Measurements from ENCODE around the gene ATF5.
"Not testable (repeated sequence)": the region's sequence is repeated elsewhere in the genome, so short reads cannot be mapped to it uniquely, and the experiment has no call there.

Gene ATF5

DNA sequence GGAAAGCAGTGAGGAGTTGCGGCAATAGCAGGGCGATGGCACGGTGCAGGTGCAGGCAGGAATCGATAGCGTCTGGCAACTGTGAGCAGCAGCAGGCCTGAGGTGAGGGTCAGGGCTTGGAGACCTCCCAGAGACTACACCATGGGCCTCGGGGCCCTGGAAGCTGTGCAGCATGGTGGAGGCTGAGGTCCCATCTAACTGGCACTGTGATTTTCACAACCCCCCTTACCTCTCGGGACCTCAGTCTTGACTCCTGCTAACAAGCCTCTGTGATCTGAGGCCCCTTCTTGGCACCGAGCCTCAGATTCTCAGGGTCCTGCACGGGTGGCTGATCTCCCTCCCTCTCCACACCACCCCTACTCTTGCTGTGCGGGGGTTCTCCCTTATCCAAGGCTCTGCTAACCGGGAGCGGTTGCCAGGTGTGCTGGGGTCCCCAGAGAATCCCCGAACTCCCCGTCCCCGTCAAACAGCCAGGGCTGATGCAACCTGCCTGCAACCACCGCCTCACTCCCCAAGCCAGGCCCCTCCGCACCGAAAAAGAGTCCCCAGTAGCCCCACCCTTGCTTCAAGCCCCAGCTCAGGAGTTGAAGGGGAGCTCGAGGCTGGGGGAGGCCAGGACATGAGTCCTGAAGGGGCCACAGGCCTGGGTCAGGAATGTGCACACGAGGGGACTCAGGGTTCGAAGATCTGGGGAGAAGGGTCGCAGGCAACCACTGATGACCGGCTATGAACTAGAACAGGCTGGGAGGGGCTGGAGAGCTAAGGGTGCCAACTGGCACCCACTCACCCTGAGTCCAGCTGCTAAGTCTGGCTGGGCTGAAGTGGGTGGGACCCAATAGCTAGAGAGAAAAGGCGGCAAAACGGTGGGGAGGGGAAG, 4.8 kb upstream of the ATF5 start:
- DNase-seq, result no peak

DNA sequence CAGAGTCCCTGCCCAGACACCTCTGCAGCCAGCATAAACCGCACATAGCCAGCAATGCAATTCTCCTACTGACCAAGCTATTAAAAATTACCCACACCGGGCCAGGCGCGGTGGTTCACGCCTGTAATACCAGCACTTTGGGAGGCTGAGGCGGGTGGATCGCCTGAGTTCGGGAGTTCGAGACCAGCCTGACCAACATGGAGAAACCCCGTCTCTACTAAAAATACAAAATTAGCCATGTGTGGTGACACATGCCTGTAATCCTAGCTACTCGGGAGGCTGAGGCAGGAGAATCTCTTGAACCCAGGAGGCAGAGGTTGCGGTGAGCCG, 4.2 kb upstream of the ATF5 start:
- DNase-seq, result not testable (repeated sequence)

DNA sequence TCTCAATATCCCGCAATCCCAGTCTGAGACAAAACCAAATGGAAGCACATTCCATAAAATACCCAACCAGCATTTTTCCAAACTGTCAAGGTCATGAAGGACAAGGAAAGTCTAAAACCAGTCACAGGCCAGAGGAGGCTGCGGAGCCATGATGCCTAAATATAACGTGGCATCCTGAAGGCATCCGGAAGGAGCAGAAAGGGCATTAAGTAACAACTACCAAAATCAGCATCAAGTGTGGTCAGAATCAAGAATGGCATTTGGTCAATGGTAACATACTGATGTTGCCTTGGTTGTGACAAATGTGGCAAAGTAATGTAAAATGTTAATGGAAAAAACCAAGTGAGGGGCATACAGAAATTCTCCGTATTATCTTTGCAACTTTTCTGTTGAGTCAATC, 3.5 kb upstream of the ATF5 start:
- DNase-seq, result no peak

DNA sequence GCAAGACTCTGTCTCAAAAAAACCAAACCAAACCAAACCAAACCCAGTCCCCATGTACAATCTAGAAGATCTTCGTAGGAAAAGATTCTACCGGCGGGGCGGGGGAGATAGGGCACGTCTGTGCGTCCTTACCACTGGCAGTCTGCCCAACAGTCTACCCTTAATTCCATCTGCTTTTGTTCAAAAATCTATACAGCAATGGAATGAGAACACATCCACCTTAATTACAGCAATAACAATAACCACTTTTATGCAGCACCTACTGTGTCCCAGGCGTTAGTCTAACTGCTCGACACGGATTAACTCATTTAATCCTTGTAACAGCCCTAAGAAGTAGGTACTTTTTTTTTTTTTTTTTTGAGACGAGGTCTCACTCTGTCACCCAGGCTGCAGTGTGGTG, 2.5 kb upstream of the ATF5 start:
- DNase-seq, result no peak

DNA sequence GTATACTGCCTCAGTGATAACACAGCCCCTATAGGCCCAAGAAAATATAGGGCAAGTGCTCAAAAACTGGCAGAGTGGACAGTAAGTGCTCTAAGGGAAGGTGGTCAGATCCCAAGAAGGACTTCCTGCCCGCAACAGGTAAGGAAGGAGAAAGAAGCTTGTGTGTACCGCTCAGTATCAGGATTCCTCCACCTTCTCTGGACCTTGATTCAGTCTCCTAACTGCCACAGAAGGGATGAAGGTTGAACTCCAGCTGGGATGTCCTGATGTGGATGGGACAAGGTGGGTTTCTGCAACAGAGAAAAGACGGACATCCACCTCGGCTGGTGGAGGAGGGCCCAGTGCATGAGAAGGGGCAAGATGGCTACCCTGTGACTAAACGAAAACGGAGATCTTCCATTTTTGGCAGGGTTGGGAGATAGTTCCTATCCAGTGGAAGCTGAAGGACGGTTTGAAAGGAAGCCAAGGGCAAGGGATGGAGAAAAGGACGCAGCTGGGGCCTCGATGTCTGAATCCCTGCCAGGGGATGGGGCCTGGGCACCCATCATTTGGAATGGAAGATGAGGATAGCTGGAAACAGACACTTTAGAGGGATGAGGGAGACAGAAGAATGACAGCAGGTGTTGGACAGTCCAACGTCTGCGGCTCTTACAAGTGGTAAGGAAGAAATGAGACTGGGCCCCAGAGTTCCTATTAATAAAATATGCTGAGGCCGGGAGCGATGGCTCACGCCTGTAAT, 1.3 kb upstream of the ATF5 start:
- no peak for DNase-seq

DNA sequence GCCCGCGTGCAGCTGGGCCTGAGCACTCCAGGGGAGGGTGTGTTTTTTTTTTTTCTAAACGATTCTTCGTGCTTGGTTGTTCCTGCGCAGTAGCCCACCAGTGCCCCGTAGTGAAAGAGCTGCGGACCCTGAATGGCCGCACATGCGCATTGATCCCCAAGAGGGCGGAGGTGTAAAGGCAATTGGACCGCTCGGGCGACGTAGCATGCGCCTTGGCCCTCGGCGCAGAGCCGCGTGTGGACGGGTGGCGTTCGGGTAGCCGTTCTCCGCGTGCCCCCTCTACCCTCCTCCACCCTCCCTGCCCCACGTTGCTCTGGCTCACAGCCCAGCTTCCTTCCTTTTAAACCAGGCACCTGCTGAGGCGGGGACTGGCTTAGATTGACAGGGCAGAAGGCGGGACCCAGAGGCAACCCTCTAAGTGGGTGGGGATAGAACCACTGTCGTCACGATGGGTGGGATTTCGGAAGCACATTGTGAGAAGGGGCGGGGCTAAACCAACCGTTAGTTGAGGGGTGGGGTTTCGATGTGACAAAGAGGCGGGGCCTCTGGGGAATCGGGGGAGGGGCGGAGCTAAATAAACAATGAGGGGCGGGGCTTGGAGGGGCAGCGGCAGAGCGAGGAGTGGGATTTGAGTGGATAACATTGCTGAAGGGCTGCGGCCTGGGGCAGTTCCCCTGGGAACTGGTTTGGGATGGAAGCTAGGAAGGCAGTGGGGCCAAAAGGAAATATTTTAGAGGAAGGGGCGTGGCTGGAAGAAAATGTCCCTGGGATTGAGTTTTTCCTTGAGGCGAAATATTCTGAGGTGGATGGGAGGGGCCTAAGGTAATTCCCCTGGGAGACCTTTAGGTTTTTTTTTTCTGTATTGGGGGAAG, 842 bp downstream of the ATF5 start:
- DNase-seq, result peak; percentile 91

DNA sequence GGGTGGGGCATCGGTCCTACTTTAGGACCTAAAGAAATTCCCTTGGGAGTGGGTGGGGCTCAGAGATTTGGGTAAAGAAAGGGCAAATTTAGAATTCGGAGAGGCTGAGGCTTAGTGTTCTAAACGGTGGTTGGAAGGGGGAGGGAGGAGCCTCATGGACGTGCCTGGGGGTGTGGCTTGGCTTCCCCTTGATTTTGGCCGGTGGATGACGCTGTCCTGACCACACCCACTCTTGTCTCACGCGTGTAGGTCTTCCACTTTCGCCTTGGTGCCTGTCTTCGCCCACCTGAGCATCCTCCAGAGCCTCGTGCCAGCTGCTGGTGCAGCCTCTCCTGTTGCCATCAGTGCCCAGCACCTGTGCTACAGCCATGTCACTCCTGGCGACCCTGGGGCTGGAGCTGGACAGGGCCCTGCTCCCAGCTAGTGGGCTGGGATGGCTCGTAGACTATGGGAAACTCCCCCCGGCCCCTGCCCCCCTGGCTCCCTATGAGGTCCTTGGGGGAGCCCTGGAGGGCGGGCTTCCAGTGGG, 1.5 kb downstream of the ATF5 start:
- DNase-seq, result no peak

DNA sequence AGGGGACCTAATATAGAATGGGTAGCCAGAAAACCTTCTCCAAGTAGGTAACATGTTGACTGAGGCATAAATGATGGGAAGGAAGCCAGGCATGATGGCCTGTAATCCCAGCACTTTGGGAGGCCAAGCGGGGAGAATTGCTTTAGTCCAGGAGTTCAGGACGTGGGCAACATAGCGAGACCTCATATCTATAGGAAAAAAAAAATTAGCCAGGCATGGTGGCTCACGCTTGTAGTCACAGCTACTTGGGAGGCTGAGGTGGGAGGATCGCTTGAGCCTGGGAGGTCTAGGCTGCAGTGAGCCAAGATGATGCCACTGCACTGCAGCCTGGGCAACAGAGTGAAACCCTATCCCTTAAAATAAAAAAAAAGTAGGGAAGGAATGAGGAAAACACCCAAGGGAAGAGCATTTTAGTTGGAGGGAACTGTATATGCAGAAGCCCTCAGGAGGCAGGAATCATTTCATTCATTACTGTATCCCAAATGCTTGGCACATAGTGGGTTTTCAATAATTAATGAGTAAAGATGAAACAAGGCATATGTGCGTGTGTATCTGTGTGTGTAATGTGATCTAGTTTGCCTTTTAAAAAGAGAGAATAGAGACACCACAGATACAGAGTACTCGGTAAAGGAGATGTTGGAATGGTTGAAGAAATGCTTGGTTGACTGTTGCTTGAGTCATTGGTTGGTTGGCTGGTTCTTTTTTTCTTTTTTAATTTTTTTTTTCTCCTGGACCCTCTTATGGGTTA, 2.5 kb downstream of the ATF5 start:
- DNase-seq, result no peak

DNA sequence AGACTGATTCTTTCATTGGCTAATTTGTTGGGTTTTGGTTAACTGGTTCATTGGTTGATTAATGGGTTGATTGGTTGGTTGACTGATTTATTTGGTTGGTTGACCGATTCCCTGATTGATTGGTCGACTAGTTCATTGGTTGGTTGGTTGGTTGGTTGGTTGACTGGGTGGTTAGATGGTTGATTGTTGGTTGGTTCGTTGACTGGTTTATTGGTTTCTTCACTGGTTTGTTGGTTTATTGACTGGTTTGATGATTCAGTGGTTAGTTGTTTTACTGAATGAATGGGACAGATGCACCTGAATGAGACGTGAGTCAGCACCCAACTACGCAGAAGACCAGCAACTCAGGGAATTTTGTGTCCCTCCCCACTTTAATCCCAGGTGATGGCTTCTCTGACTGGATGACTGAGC, 3.0 kb downstream of the ATF5 start:
- DNase-seq, result no peak

DNA sequence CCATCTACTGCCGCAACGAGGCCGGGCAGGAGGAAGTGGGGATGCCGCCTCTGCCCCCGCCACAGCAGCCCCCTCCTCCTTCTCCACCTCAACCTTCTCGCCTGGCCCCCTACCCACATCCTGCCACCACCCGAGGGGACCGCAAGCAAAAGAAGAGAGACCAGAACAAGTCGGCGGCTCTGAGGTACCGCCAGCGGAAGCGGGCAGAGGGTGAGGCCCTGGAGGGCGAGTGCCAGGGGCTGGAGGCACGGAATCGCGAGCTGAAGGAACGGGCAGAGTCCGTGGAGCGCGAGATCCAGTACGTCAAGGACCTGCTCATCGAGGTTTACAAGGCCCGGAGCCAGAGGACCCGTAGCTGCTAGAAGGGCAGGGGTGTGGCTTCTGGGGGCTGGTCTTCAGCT, 3.7 kb downstream of the ATF5 start:
- peak; percentile 13 for DNase-seq

DNA sequence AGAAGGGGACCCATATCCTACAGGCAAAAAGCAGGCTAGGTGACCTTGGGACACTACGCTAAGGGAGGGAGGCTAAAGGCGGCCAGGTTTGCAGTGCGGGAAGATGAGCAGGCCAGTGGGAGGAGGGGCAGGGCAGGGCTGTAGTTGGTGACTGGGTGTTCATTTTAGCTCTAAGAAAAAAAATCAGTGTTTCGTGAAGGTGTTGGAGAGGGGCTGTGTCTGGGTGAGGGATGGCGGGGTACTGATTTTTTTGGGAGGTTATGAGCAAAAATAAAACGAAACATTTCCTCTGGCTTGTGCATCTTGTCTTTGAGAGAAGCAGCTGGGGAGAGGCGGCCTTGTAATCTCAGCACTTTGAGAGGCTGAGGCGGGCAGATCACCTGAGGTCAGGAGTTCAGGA, 4.6 kb downstream of the ATF5 start:
- DNase-seq, result no peak

DNA sequence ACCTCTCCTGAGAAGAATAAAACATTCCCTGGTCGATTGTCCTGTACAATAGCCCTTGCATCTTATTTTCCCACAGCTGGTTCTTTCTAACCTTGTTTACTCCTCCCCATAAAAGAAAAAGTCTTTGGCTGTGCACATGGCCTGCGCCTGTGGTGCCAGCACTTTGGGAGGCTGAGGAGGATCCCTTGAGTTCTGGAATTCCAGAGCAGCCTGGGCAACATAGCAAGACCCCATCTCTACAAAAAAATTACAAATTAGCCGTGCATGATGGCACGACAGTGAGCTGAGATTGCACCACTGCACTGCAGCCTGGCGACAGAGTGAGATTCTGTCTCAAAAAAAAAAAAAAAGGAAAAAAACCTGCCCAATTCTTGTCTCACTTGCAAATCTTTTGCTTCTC, 7.5 kb downstream of the ATF5 start:
- DNase-seq, result no peak

DNA sequence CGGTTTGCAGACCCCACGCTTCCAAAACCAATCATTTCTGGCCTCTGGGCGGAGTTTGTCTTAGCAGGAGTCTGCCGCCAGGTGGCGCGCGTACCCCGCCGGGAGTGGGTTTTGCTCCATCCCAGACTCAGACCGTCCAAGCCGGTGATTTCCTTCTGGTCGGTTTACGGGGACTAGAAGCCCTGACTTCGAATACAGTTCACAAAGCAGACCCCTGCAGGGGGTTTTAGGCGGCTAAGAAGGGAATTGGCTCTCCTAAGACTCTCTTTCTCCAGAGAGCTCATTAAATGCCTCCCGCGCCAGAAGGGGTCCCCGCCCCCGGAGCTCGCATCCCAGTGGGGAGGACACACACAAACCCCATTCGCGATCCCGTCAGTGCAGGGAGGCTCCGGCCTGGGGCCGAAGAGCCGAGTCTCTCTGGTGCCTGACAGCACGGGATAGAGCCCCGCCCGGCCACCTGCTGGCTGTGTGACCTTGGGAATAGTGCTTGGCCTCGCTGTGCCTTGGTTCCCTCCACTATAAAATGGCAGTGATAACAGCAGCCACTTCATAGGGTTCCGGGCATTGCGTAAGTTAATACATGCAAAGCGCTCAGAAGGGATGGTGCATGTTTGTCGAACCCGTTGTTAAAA, 8.9 kb downstream of the ATF5 start:
- peak; percentile 75 for DNase-seq

DNA sequence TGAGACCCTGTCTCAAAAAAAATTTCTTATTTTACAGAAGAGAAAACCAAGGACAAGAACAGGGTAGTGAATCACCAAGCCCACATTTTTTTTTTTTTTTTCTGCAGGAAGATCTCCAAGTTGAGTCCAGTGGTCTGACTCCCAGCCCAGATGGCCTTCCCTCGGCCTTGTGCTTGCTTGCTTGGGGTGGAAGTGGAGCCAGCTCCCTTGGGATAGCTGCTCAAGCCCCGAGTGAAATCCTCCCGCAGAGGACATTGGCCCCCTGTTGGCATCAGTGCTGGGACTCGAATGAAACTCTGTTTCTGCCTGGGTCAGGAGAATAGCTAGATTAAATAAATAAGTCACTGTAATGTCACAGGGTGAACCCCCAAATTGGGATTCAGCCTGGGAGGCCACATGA, 9.7 kb downstream of the ATF5 start:
- no peak for DNase-seq

DNA sequence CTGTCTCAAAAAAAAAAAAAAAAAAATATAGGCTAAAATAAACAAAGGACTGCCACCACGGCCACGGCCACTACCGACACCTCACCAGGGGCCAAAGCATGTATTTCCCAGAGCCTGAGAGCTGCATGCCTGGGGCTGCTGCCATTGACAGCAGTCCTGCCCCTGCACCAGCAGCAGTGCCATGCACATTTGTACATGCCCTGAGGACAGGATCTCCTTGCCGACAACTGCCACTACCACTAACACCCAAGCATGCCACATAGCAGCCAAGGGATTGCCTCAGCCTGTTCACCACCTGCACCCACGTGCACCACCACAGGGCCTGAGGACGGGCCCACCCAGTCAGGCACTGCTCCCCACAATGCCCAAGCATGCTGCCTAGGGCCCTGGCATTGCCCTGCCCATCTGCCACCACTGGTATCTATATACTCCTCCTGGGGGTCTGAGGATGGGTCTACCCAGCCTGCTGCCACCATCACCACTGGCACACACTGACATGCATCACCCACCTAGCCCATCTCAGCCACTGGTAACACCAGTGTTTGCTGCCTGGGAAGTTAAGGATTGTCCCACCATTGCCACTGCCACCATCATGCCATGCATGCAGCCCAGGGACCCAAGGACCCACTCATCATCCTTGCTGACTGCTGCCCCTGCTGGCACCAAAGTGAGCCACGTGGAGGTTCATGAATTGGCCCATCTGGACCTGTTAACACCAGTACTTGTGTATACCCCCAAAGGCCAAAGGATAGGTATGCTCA, 10.9 kb downstream of the ATF5 start:
- DNase-seq, result no peak

DNA sequence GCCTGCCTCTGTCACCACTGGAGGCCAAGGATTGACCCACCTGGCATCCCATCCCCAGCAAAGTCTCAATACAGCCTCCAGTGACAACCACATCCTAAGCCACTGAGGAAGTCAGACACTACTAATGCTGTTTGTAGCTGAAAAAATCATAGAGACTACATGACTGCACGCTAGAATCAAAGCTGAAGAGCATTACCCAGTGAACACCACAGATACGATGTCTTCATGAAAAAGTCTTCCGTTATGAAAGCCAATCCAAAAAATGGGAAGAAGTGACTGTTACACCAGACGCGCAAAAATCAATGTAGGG, 11.4 kb downstream of the ATF5 start:
- DNase-seq, result no peak

DNA sequence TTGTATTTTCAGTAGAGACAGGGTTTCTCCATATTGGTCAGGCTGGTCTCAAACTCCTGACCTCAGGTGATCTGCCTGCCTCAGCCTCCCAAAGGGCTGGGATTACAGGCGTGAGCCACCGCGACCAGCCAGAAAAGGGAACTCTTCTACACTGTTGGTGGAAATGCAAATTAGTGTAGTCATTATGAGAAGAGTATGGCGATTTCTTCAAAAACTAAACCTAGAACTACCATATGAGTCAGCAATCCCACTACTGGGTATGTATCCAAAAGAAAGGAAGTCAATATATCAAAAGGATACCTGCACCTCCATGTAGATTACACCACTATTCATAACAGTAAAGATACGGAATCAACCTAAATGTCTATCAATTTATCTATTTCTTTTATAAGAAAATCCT, 15.6 kb downstream of the ATF5 start:
- not testable (repeated sequence) for DNase-seq

DNA sequence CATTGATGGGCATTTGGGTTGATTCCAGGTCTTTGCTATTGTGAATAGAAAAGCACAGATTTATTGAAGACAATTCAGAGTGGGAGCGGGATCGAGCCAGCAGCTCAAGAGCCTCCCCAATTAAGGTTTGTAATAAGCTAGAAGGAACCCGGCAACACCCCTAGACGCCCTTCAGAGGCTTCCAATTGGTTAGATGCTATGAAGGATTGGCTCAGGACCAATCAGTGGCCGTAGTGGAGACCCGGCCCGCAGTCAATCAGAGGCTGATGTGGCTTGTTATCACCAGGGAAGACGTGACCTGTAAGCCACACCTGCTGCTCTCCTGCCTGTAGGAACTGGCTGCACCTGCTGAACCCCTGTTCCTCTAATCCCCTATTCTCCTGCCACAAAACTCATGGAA, 17.4 kb downstream of the ATF5 start:
- DNase-seq, result no peak

DNA sequence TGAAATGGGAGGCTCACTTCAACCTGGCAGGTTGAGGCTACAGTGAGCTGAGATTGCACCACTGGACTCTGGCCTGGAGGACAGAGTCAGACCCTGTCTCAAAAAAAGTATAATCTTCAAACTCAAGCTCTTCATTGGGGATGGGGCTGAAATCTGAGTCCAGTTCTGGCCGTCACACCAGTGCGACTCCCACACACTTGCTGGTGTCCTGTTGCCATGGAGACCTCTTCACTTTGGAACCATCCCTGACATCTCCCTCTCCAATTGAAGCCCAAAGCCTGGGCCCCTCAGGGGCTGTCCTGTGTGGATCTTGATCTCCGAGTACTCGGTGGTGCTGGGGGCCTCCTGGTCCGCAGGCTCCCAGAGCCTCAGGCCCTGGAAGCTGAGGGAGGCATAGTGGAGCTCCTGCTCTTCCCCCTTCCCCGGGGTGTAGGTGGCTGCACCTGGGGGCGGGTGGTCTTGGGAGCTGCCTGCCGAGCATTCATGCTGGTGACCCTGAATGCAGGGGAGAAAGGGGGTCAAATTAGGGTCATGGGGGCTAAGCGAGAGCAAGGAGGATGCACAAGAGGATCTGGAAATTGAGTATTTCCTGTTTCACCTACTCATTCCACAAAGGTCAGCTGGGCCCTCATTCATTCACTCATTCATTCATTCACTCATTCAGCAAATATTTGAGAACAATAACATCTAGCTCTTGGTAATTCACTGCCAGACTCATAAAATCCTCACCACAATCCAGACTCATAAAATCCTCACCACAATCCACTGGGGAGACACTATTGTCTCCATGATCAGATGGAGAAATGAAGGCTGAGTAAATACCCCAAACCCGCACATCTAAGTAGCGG, 21.0 kb downstream of the ATF5 start:
- no peak for DNase-seq

DNA sequence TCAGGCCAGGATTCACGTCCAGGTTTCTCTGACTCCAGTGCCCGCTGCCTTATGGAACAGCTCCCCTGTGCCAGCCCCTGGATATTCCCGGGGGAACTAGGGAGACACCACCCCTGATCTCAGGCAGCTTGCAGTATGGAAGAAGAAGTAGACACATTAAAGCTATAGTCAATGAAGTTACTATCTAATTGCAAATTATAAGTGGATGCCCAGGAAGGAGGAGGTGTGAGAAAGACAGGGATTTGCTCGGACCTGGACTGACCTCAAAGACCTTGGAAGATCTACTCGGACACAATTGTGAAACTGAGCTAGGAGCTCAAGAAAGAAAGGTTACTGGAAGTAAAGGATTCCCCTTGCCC, 21.6 kb downstream of the ATF5 start:
- no peak for DNase-seq
